ENCODE data around the gene GPX4. TPM values are rescaled to one million over a fixed set of nuclear protein-coding genes. Genes with fewer than 3 reads are reported as not detected.

The GPX4 gene
- total and polyA plus RNA-seq, 2 experiments from 2014 or later = 351 to 573 TPM

GRCh38 chr19:1132552-1133383 is 29.0 kb downstream of the GPX4 start:
- H3K4me2 ChIP-seq = peak overlapping the region; percentile 75
- Mint-ChIP-seq H3K27ac (no peak overlapping the region), H3K4me3 (no peak overlapping the region), H3K4me1 (peaks cover 6% of the 10 kb centered on the region), H3K9me3 (no peaks in the 10 kb centered on the region), H3K36me3 (ENCODE audit: low read depth) (no peaks in the 10 kb centered on the region), H3K27me3 (ENCODE audit: insufficient read depth, low read depth, poor library complexity) (peaks cover 10% of the 10 kb centered on the region)
- no peaks in the 10 kb centered on the region; the same call in 1 of the 2 replicates for H3F3A ChIP-seq (replicated peaks; ENCODE audit: low read depth)
- H3K27ac ChIP-seq (ENCODE audit: low read depth) = peak overlapping the region; percentile 55; the same call in 1 of the 2 replicates
- DNase-seq (ENCODE audit: low spot score) = no peak
- H3K27me3 ChIP-seq (ENCODE audit: insufficient read depth) = no peaks in the 10 kb centered on the region
- H4K20me1 ChIP-seq (replicated peaks; ENCODE audit: insufficient read depth) = no peaks in the 10 kb centered on the region
- H3K9me2 ChIP-seq (ENCODE audit: insufficient read depth) = no peaks in the 10 kb centered on the region
- 0 out of 2 replicates have a peak, but pooled peaks cover 3% of the 10 kb centered on the region for H3K4me1 ChIP-seq (ENCODE audit: insufficient read depth)
- H3K79me2 ChIP-seq (replicated peaks; ENCODE audit: insufficient read depth) = no peaks in the 10 kb centered on the region
- peak; percentile 12 for ATAC-seq
- no peaks in the 10 kb centered on the region for H3K36me3 ChIP-seq (ENCODE audit: insufficient read depth)
- no peak overlapping the region for H2AFZ ChIP-seq
- TF ChIP-seq STAT1 (IDR thresholded peaks at IDR 0.05; ENCODE audit: unreplicated experiment) (no peak), ZNF331 (CRISPR knock-in tag; IDR thresholded peaks at IDR 0.05; ENCODE audit: low read depth) (no peak), ETS1 (IDR thresholded peaks at IDR 0.05) (no peak), EZH2phosphoT487 (IDR thresholded peaks at IDR 0.05; ENCODE audit: unreplicated experiment) (no peak)
- peak overlapping the region; percentile 43; the same call in 1 of the 2 replicates for H3K4me3 ChIP-seq

- ATAC-seq (peak; percentile 66), DNase-seq (ENCODE audit: low spot score) (peak; percentile 72)
- no peaks in the 10 kb centered on the region for H3K9me3 Mint-ChIP-seq
- Histone ChIP-seq H4K20me1 (replicated peaks; ENCODE audit: insufficient read depth) (no peaks in the 10 kb centered on the region), H3K27me3 (ENCODE audit: insufficient read depth) (no peaks in the 10 kb centered on the region), H3K79me2 (replicated peaks; ENCODE audit: insufficient read depth) (no peaks in the 10 kb centered on the region), H3K27ac (ENCODE audit: low read depth) (0 out of 2 replicates have a peak overlapping the region, but pooled peaks have one; percentile 55), H3K9me2 (ENCODE audit: insufficient read depth) (no peaks in the 10 kb centered on the region), H3K36me3 (ENCODE audit: insufficient read depth) (no peaks in the 10 kb centered on the region), H3K4me3 (no peak overlapping the region), H3K4me2 (no peak overlapping the region), H2AFZ (no peak overlapping the region), H3F3A (replicated peaks; ENCODE audit: low read depth) (no peaks in the 10 kb centered on the region; the same call in 1 of the 2 replicates), H3K4me1 (ENCODE audit: insufficient read depth) (0 out of 2 replicates have a peak, but pooled peaks cover 3% of the 10 kb centered on the region)
- H3K4me3 Mint-ChIP-seq = no peak overlapping the region
- H3K4me1 Mint-ChIP-seq = peaks cover 6% of the 10 kb centered on the region
- no peaks in the 10 kb centered on the region for H3K36me3 Mint-ChIP-seq (ENCODE audit: low read depth)
- H3K27ac Mint-ChIP-seq = no peak overlapping the region
- peaks cover 13% of the 10 kb centered on the region for H3K27me3 Mint-ChIP-seq (ENCODE audit: insufficient read depth, low read depth, poor library complexity)
- TF ChIP-seq CREB1 (CRISPR knock-in tag; IDR thresholded peaks at IDR 0.05; ENCODE audit: low read depth) = no peak
- TF ChIP-seq ETS1 (IDR thresholded peaks at IDR 0.05) = no peak
- TF ChIP-seq JUNB (IDR thresholded peaks at IDR 0.05; ENCODE audit: unreplicated experiment) = no peak
- TF ChIP-seq REST (IDR thresholded peaks at IDR 0.05; ENCODE audit: unreplicated experiment) = no peak
- no peak for TF ChIP-seq EZH2phosphoT487 (IDR thresholded peaks at IDR 0.05; ENCODE audit: unreplicated experiment)
- TF ChIP-seq ZNF331 (CRISPR knock-in tag; IDR thresholded peaks at IDR 0.05; ENCODE audit: low read depth) = no peak
Measured at GRCh38 chr19:1133471-1133929, 29.7 kb downstream of the GPX4 start.
